PC-9 (cell line): ENCODE results near the gene OTULINL.

Source experiments
- EZH2 ChIP-seq: fragments of 200-600 bp; sonication (generic); IDR thresholded peaks from 2 replicates; pipeline ENCODE4 v1.8.0; 2017; ENCODE audit warnings: antibody characterized with exemption, low read depth
- TF ChIP-seq, protein P1 (sequence below): fragments of 200-600 bp; sonication (generic); conservative IDR thresholded peaks from 2 replicates; pipeline ENCODE4 v1.6.1; 2017; ENCODE audit warnings: mixed run types, antibody characterized with exemption, mild to moderate bottlenecking, moderate library complexity

DNA sequence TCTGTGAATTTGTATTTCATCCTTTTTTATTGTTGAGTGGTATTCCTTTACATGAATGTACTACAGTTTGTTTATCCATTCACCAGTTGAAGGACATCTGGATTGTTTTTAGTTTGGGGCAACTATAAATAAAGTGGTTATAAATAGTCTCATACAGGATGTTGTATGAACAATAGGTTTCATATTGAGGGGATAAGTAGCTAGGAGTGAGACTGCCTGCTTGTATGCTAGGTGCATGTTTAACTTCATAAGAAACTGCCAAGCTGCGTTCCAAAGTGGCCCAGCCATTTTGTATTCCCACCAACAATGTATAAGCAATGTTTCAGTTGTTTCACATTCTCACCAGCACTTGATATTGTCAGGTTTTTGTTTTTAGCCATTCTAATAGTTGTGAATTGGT is 21.5 kb downstream of the OTULINL start:
- TF ChIP-seq, protein P1, sequence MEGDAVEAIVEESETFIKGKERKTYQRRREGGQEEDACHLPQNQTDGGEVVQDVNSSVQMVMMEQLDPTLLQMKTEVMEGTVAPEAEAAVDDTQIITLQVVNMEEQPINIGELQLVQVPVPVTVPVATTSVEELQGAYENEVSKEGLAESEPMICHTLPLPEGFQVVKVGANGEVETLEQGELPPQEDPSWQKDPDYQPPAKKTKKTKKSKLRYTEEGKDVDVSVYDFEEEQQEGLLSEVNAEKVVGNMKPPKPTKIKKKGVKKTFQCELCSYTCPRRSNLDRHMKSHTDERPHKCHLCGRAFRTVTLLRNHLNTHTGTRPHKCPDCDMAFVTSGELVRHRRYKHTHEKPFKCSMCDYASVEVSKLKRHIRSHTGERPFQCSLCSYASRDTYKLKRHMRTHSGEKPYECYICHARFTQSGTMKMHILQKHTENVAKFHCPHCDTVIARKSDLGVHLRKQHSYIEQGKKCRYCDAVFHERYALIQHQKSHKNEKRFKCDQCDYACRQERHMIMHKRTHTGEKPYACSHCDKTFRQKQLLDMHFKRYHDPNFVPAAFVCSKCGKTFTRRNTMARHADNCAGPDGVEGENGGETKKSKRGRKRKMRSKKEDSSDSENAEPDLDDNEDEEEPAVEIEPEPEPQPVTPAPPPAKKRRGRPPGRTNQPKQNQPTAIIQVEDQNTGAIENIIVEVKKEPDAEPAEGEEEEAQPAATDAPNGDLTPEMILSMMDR, result no peak
- no peak for TF ChIP-seq EZH2
